ENCODE data around the gene BCL6B.

The BCL6B gene

GRCh38 chr17:7005716-7006115 lies 17.1 kb upstream of the BCL6B start:
- DNase-seq (ENCODE audit: extremely low spot score, insufficient read length, low read depth) (no peak), FAIRE-seq (no peak)

DNA sequence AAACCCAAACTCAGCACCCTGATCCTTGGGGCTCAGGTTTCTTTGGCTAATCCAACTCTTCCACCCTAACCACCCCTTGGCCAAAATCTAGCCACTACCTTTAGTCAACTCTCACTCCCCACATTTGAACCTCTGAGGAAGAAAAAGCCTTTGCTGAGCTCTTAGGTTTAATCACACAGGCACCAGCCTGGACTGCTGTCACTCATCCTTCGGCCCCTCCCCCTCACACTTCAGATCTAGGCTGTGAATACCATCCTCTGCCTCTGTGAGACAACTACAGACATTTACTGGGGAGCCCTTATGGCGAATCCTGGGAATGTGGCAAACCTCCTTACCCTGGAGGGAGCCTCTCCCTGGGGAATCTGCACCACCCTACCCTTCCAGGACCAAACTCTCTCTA lies 15.7 kb upstream of the BCL6B start:
- DNase-seq (ENCODE audit: extremely low spot score, insufficient read length, low read depth) = no peak
- FAIRE-seq = no peak

GRCh38 chr17:7010523-7010922 lies 12.3 kb upstream of the BCL6B start:
- FAIRE-seq = no peak
- DNase-seq (ENCODE audit: extremely low spot score, insufficient read length, low read depth) = no peak

DNA sequence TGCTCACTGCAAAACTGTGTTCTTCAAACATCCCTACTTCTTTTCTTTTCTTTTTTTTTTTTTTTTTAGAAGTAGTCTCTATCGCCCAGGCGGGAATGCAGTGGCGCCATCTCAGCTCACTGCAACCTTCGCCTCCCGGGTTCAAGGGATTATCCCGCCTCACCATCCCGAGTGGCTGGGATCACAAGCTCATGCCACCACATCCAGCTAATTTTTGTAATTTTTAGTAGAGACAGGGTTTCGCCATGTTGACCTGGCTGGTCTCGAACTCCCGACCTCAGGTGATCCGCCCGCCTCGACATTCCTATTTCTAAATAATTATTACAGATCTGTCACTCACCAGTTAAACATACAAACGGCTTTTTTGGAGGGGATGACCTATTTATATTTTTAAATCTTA lies 11.4 kb upstream of the BCL6B start:
- FAIRE-seq = no peak
- DNase-seq (ENCODE audit: extremely low spot score, insufficient read length, low read depth) = no peak

DNA sequence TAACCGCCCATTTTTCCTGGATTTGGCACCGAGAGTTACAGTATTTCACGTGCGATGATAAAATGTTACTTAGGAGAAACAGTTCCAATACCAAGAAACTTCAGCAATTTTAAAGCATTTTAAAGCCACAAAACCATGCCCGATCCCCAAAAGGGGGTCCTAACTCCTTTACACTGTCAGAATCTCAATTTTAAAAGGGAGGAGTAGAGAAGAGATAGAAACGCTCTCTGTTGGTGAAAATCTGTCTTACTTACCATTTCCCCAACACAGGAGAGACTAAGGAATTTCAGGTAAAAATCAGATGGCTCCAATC lies 11.0 kb upstream of the BCL6B start:
- no peak for FAIRE-seq
- no peak for DNase-seq (ENCODE audit: extremely low spot score, insufficient read length, low read depth)

GRCh38 chr17:7014261-7014994 lies 8.4 kb upstream of the BCL6B start:
- FAIRE-seq (peak; percentile 96), DNase-seq (ENCODE audit: extremely low spot score, insufficient read length, low read depth) (peak; percentile 75)

DNA sequence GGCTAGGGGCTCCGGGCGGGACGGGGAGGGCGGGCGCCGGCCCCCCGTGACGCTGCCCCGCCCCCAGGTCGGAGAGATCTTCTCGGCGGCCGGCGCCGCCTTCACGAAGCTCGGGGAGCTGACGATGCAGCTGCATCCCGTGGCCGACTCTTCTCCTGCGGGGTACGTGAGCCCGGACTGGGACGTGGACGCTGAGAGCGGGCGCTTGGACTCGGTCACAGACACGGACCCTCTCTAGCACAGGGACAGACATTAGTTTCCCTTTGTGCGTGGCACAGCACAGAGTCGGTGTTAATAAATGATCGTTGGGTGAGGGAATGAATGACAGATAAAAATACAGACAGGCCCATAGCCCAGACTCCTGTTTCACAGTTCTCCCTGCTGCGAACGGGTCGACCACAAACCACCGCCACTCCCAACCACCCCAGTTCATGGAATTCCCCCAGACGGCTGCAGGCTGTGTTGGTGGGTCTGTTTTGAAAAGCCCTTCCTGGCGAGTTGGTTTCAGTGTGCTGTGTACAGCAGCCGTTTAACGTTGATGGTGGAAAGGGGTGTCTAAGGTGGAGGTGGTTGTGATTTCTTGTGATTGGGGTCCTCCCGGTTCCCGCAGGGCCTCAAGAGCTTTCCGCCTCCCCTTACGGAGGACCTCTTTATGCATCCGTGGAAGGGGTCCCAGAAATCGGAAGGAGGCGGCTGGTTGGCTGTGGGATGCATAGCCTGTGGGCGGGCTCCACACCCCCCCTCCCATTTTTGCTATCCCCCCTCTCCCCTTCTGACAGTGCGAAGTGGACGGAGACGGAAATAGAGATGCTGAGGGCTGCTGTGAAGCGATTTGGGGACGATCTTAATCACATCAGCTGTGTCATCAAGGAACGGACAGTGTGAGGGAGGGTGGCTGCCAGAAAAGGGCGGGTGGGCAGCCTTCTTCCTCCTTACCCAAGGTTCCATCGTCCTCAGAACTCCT lies 7.6 kb upstream of the BCL6B start:
- DNase-seq (ENCODE audit: extremely low spot score, insufficient read length, low read depth) (no peak), FAIRE-seq (no peak)

GRCh38 chr17:7016418-7016817 lies 6.4 kb upstream of the BCL6B start:
- DNase-seq (ENCODE audit: extremely low spot score, insufficient read length, low read depth) (no peak), FAIRE-seq (no peak)

- FAIRE-seq (no peak), DNase-seq (ENCODE audit: extremely low spot score, insufficient read length, low read depth) (no peak)
These were observed 5.7 kb upstream of the BCL6B start for GRCh38 chr17:7016886-7017826.

DNA sequence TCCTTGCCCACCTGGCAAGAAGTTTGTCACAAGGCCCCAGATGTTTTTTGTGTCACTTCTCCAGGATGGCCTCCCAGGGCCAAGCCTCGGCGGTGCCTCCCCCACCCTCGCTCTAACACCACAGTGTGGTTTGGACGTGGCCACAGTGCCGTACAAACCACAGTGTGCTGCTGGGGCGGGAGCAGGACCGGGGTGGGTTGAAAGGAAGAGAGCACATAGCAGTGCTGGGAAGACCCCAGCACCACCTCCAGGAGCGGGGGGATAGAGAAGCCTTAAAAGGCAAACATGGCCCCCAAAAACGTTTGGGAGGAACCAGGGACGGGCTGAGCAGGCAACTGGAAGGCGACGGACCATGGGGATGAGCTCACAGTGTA lies 5.0 kb upstream of the BCL6B start:
- DNase-seq (ENCODE audit: extremely low spot score, insufficient read length, low read depth) (no peak), FAIRE-seq (no peak)

GRCh38 chr17:7018331-7018964 lies 4.4 kb upstream of the BCL6B start:
- FAIRE-seq (no peak), DNase-seq (ENCODE audit: extremely low spot score, insufficient read length, low read depth) (no peak)

GRCh38 chr17:7019367-7019766 lies 3.5 kb upstream of the BCL6B start:
- DNase-seq (ENCODE audit: extremely low spot score, insufficient read length, low read depth) (no peak), FAIRE-seq (no peak)

GRCh38 chr17:7019839-7020519 lies 2.9 kb upstream of the BCL6B start:
- DNase-seq (ENCODE audit: extremely low spot score, insufficient read length, low read depth) (no peak), FAIRE-seq (no peak)

GRCh38 chr17:7020894-7021664 lies 1.8 kb upstream of the BCL6B start:
- FAIRE-seq = no peak

GRCh38 chr17:7021993-7022778 lies 664 bp upstream of the BCL6B start:
- DNase-seq (ENCODE audit: extremely low spot score, insufficient read length, low read depth) (no peak), FAIRE-seq (peak; percentile 91)

More at GRCh38 chr17:7020894-7021664, 1.8 kb upstream of the BCL6B start:
- DNase-seq (ENCODE audit: extremely low spot score, insufficient read length, low read depth) = no peak

DNA sequence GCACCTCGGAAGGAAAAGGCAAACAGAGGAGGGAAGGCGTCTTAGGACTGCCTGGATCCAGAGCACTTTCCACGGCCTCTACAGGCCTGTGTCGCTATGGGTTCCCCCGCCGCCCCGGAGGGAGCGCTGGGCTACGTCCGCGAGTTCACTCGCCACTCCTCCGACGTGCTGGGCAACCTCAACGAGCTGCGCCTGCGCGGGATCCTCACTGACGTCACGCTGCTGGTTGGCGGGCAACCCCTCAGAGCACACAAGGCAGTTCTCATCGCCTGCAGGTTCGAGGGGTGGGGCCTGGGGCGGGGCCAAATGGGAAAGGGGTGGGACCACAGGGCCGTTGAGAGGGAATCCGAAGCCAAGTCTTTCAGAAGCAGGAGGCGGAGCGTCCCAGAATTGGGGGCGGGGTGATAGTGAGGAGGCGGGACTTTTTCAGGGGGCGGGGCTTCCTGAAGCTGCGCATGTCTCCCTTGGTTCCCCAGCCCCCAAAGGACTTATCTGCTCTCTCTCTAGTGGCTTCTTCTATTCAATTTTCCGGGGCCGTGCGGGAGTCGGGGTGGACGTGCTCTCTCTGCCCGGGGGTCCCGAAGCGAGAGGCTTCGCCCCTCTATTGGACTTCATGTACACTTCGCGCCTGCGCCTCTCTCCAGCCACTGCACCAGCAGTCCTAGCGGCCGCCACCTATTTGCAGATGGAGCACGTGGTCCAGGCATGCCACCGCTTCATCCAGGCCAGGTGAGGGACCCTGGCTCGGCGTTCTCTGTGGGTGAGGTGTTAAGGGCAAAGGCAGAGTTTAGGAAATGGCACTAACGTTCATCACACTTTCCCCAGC lies 939 bp downstream of the BCL6B start:
- DNase-seq (ENCODE audit: extremely low spot score, insufficient read length, low read depth) (peak; percentile 92), FAIRE-seq (peak; percentile 98)

- FAIRE-seq (no peak), DNase-seq (ENCODE audit: extremely low spot score, insufficient read length, low read depth) (no peak)
These were observed 1.5 kb downstream of the BCL6B start for GRCh38 chr17:7024402-7024785.

Measured in GM18507 (cell line).